BLaER1 treated with 17β-estradiol and CSF1 and Interleukin-3, amounts not matched to agents 10 nM and 100 nM (cell line): Measurements from ENCODE around the gene CYP4A22.

Experiments used
- H3K27ac ChIP-seq, 11 experiments: shearing (Covaris generic); formaldehyde crosslinking; 2 replicates each; pipeline ENCODE4 v1.8.1; 2022
- H3K27me3 ChIP-seq, 11 experiments: shearing (Covaris generic); formaldehyde crosslinking; 2 replicates each; pipeline ENCODE4 v1.8.1; 2022
- H3K36me3 ChIP-seq, 11 experiments: shearing (Covaris generic); formaldehyde crosslinking; 2 replicates each; pipeline ENCODE4 v1.8.1; 2022
- H3K4me1 ChIP-seq, 10 experiments: shearing (Covaris generic); formaldehyde crosslinking; 2 replicates each; pipeline ENCODE4 v1.8.1; 2022
- H3K4me2 ChIP-seq, 11 experiments: shearing (Covaris generic); formaldehyde crosslinking; 2 replicates each; pipeline ENCODE4 v1.8.1; 2022
- H3K4me3 ChIP-seq, 10 experiments: shearing (Covaris generic); formaldehyde crosslinking; 2 replicates each; pipeline ENCODE4 v1.8.1; 2022
- H3K9ac ChIP-seq, 11 experiments: shearing (Covaris generic); formaldehyde crosslinking; 2 replicates each; pipeline ENCODE4 v1.8.1; 2022
- H3K9me3 ChIP-seq, 11 experiments: shearing (Covaris generic); formaldehyde crosslinking; replicated peaks in 1 of 11; 2 replicates each; pipeline ENCODE4 v1.8.1; 2022
- H4K20me1 ChIP-seq, 11 experiments: shearing (Covaris generic); formaldehyde crosslinking; 2 replicates each; pipeline ENCODE4 v1.8.1; 2022
- Cebpa-rat ChIP-seq, 11 experiments: shearing (Covaris generic); IDR thresholded peaks; 2 replicates each; pipeline ENCODE4 v1.8.1; 2022

CYP4A22 gene

DNA sequence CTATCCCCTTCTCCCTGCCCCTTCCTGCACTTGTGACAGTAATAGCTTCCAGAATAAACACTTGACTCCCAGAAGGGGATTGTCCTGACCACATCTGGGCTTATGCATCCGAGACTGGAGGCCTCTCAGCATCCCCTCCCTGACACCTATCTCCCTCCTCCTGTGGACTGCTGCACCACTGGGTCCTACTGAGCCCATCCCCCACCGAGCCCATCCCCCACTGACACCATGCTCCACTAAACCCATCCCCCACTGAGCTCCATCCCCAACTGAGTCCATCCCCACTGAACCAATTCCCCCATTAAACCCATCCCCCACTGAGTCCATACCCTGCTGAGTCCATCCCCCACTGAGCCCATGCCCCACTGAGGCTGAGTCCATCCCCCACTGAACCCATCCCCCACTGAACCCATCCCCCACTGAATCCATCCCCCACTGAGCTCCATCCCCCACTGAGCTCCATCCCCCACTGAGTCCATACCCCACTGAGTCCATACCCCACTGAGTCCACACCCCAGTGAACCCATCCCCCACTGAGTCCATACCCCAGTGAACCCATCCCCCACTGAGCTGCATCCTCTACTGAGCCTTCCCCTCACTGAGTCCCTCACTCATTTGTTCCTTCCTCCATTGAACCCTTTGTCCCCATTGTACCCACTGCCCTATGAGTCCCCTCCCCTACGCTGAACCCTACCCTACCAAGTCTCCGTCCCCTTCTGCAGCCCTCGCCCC lies 47.0 kb downstream of the CYP4A22 start:
- Histone ChIP-seq H3K4me3 (no peak overlapping the region), H3K4me1 (peaks cover 7 to 27% (median 15%) of the 10 kb centered on the region in 10 experiments; a peak in 19 of 20 replicates), H4K20me1 (no peaks in the 10 kb centered on the region), H3K36me3 (no peaks in the 10 kb centered on the region), H3K9ac (no peak overlapping the region), H3K27me3 (no peaks in the 10 kb centered on the region), H3K27ac (no peak overlapping the region), H3K9me3 (no peaks in the 10 kb centered on the region), H3K4me2 (peak overlapping the region in 1 of 11 experiments; percentile 7; a peak in 1 of 22 replicates)
- no peak for TF ChIP-seq Cebpa-rat (IDR thresholded peaks at IDR 0.05)

DNA sequence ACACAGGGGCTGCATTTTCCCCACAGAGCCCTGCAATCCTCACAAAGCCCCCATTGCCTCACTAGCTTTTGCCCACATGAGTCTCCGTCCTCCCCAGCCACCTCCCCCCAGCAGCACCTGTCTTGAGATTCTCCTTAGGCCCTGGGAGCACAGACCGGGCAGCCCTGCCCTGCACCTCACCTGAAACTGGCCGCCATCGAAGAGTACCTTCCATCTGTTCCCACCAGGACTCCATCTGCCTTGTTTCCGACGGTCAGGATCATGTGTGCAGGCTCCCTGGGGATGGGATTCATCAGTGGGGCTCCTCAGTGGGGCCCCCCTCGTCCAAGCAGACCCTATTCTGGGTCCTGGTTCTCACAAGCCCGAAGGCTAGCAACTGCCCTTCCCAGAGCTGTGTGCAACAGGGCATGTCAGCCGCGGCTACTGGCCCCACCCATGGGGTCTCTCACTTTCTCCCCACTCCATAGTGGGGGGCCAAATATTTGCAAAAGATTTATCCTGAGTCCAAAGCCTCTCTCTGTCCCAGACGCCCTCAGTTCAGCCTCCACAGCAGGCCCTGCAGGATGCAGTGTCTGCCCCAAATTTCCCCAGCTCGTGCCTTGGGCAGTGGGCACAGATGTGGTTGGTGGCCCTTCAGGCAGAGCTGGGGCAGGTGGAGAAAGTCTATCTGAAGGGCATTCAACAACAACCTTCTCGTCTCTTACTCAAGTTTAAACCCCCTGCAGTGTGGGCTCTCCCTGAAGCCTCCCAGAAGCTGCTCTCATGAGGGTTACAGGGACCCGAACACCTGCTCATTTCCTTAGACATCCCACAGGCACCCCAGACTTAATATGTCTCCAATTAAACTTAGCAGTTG lies 47.8 kb downstream of the CYP4A22 start:
- Histone ChIP-seq H3K9me3 (no peaks in the 10 kb centered on the region), H3K9ac (no peak overlapping the region), H3K27ac (no peak overlapping the region), H4K20me1 (no peaks in the 10 kb centered on the region), H3K27me3 (no peaks in the 10 kb centered on the region), H3K4me1 (peaks cover 5 to 20% (median 10%) of the 10 kb centered on the region in 10 experiments; a peak in 17 of 20 replicates), H3K36me3 (no peaks in the 10 kb centered on the region), H3K4me2 (no peak overlapping the region), H3K4me3 (no peak overlapping the region)
- TF ChIP-seq Cebpa-rat (IDR thresholded peaks at IDR 0.05): no peak

DNA sequence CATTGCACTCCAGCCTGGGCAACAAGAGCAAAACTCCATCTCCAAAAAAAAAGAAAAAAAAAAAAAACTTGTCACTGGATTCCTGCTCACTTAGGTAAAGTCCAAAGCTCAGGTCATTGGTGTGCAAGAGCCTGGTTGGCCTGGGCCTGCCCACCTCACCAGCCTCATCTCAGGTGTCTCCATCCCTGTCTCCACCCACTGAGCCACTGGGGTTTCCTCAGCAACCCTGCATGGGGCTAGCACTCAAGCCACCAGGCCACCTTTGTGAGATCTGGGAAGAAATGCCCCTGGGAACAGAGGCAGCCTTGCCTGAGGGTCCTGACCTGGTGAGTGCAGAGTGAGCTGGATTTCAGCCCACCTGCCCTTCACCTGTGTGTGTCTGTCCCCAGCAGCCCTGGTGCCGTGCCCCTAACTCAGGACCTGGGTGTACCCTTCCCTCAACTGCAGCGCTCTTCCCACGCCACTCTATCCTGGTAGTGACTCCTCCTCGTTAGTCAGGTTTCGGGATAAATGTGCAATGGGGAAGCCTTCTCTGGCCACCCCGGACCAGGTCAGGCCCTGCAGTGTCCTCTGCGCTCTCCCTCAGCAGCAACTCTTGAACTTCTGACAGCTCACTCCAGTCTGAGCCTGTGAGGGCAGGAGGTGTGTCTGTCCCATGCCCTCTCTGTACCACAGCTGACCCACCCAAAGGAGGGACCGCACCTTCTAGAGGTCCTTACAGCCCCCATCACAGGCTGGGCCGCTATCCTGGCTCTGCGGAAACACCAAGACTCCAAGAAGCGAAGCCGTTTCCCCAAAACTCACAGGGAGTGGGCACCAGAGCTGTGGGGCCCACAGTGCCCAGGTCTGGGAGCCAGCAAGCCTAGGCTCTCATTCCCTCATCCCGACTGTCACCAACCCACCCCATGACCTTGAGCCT lies 49.3 kb downstream of the CYP4A22 start:
- Histone ChIP-seq H3K4me1 (peaks cover 5 to 24% (median 17%) of the 10 kb centered on the region in 10 experiments; a peak in 18 of 20 replicates), H3K4me3 (no peak overlapping the region), H3K9ac (no peak overlapping the region), H4K20me1 (no peaks in the 10 kb centered on the region), H3K27ac (no peak overlapping the region), H3K36me3 (no peaks in the 10 kb centered on the region), H3K27me3 (no peaks in the 10 kb centered on the region), H3K9me3 (no peaks in the 10 kb centered on the region), H3K4me2 (no peak overlapping the region)
- TF ChIP-seq Cebpa-rat (IDR thresholded peaks at IDR 0.05): no peak

- H3K9ac ChIP-seq: no peak overlapping the region; a peak in 1 of 22 replicates
- no peaks in the 10 kb centered on the region for H4K20me1 ChIP-seq
- no peak overlapping the region for H3K4me2 ChIP-seq
- H3K27me3 ChIP-seq: no peaks in the 10 kb centered on the region
- TF ChIP-seq Cebpa-rat (IDR thresholded peaks at IDR 0.05): no peak
- H3K4me1 ChIP-seq: peaks cover 5 to 24% (median 16%) of the 10 kb centered on the region in 10 experiments; a peak in 18 of 20 replicates
- no peak overlapping the region for H3K4me3 ChIP-seq
- H3K9me3 ChIP-seq: no peaks in the 10 kb centered on the region
- H3K27ac ChIP-seq: no peak overlapping the region
- H3K36me3 ChIP-seq: no peaks in the 10 kb centered on the region
These were observed 50.1 kb downstream of the CYP4A22 start for GRCh38 chr1:47187231-47187925.

GRCh38 chr1:47187926-47188250 lies 50.6 kb downstream of the CYP4A22 start:
- Histone ChIP-seq H3K36me3 (no peaks in the 10 kb centered on the region), H3K9ac (no peak overlapping the region), H3K27me3 (no peaks in the 10 kb centered on the region), H3K9me3 (no peaks in the 10 kb centered on the region), H3K4me3 (no peak overlapping the region), H4K20me1 (no peaks in the 10 kb centered on the region), H3K27ac (no peak overlapping the region), H3K4me1 (peaks cover 5 to 27% (median 17%) of the 10 kb centered on the region in 10 experiments; a peak in 18 of 20 replicates), H3K4me2 (no peak overlapping the region)
- TF ChIP-seq Cebpa-rat (IDR thresholded peaks at IDR 0.05): no peak

DNA sequence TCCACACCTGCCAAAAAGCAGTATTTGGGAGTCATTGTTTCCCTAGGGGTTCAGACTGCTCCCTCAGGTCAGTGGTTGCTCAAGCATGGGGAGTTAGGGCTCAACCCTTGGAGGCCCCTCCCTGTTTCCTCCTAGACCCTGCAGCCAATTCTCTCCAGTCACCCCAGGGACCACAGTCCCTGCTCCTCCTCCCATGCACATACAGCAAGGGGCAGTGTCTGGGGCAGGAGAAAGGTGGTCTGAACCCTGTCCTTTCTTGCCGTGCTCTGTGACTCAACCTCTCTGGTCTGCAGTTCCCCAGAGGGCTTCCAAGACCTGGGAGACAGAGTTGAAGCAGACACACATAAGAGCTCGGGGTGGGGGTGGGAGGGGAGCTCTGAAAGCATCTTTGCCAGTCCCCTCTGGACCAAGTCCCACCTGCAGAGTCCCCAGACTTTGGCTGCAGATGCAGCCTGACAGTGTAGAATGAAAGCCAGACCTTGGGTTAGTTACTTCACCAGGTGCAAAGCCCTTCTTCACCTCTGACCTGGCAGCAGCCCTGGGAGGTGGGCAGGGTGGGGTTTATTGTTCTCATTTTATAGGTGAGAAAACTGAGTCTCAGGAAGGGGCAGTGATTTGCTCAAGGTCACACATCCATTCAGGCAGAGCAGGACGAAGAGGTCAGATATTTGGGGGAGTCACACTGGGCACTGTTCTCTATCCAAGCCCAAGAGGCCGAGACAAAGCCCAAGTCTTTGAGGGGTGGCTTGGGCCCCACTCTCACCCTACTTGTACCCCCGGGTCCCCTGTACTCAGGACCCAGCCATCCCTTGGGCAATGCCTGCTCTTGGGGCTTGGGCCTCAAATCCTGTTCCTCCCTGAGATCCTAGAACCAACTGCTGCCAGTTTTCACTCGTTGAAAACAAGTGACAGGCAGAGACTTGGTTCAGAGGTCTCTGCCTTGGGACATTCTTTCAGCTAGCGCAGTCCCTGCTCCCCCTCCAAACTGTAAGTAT lies 51.8 kb downstream of the CYP4A22 start:
- Histone ChIP-seq H3K27me3 (no peaks in the 10 kb centered on the region), H3K4me1 (peaks cover 5 to 24% (median 16%) of the 10 kb centered on the region in 10 experiments; a peak in 18 of 20 replicates), H3K36me3 (no peaks in the 10 kb centered on the region), H3K27ac (no peak overlapping the region), H3K9me3 (no peaks in the 10 kb centered on the region), H3K4me3 (no peak overlapping the region), H3K4me2 (peak overlapping the region in 4 of 11 experiments; percentile 23 to 52 (median 38); a peak in 6 of 22 replicates), H3K9ac (no peak overlapping the region), H4K20me1 (no peaks in the 10 kb centered on the region)
- TF ChIP-seq Cebpa-rat (IDR thresholded peaks at IDR 0.05): no peak

DNA sequence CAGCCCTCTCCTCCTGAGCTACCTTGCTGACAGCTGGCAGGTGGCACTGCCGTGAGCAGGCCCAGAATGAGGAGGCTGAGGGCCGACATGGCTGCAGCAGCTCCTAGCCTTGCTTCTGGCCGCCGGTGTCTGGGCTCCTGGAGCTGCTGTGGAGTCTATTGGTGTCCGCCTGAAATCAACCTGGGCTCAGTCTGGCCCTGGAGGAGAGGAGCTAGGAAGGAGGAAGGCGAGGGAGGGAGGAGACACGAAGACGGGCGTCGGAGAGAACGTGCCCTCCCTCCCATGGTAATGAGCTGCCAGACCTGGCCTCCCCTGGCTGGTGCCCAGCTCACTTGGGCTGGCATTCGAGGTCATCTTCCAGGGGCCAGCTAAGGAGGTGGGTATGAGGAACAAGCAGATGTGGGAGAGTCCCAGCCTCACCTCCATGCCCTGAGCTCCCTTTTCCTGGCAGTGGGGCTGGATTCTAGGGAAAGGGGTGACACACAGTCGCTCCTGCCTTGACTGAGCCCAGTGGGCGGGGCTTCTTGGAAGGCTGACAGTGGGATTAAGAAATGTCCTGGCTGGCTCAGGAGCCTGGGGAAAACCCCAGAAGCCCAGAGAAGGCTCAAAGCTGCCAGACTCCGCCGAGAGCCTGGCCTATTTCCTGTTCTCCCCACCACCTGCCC lies 52.7 kb downstream of the CYP4A22 start, which contains the start of gene PDZK1IP1:
Gene PDZK1IP1, minus strand, starts transcription at position 193 of the 665 bp plus-strand sequence. Its CDS starts 104 bp downstream, at position 89.
- Histone ChIP-seq H3K36me3 (no peaks in the 10 kb centered on the region), H3K4me3 (no peak within 1 kb of the TSS), H3K27ac (peak within 1 kb of the TSS in 2 of 11 experiments; percentile 2 to 11; a peak in 1 of 22 replicates), H3K4me2 (peak within 1 kb of the TSS in 9 of 11 experiments; percentile 9 to 66 (median 46); a peak in 10 of 22 replicates), H3K9ac (peak within 1 kb of the TSS in 3 of 11 experiments; percentile 17 to 36 (median 23); a peak in 1 of 22 replicates), H4K20me1 (no peaks in the 10 kb centered on the region), H3K27me3 (no peaks in the 10 kb centered on the region), H3K4me1 (peaks cover 5 to 24% (median 16%) of the 10 kb centered on the region in 10 experiments; a peak in 18 of 20 replicates), H3K9me3 (no peaks in the 10 kb centered on the region)
- no peak for TF ChIP-seq Cebpa-rat (IDR thresholded peaks at IDR 0.05)
